HCT116 (cell line): ENCODE results near the gene SH3GL3. TPM values are rescaled to one million over a fixed set of nuclear protein-coding genes. Genes with fewer than 3 reads are reported as not detected.

Experiments
- ATAC-seq: fragments of 200-7000 bp; cut with Tn5 transposase; 2 replicates; pipeline ENCODE4 v1.9.1; 2020; ENCODE audit warnings: mild to moderate bottlenecking, moderate library complexity
- BruUV-seq: library from RNA; stranded (reverse); fragments of 400-500 nt; replicated peaks from 2 replicates; lab custom pipeline; 2021; lab: Mats Ljungman, UMichigan
- CTCF ChIA-PET: fragments of 300-600 bp; sonication (Branson Sonifier 250); formaldehyde crosslinking; loops from one replicate; lab custom pipeline; 2021; ENCODE audit warnings: antibody characterized with exemption; lab: Charles Lee
- POLR2A ChIA-PET: fragments of 300-600, 350-600 bp; sonication (Branson Sonifier 250); formaldehyde crosslinking; loops from one replicate; lab custom pipeline; 2021; ENCODE audit warnings: antibody characterized with exemption; lab: Charles Lee
- RAD21 ChIA-PET, 2 experiments: fragments of 300-600 bp; sonication (Branson Sonifier 250); formaldehyde crosslinking; loops; one replicate each; lab custom pipeline; 2023; ENCODE audit warnings: low total read pairs in 2 of 2; ENCODE audit not compliant: uncharacterized antibody in 2 of 2, unreplicated experiment in 2 of 2, low non-redundant PET in 1 of 2; lab: Charles Lee
- DNase-seq: peaks from one replicate; pipeline ENCODE4 v3.0.0-alpha.2; 2010; ENCODE audit warnings: low read depth, low spot score
- H2AFZ ChIP-seq: fragments of 200-600 bp; shearing (Covaris generic), sonication (generic); 2 replicates; pipeline ENCODE4 v1.6.1; 2017; ENCODE audit warnings: low read depth, mixed run types, mixed read lengths, antibody characterized with exemption, low read length; ENCODE audit not compliant: poor library complexity, severe bottlenecking
- H3K27ac ChIP-seq: 2 replicates; pipeline ENCODE4 v1.5.1; 2012; ENCODE audit warnings: low read depth, low read length
- H3K27me3 ChIP-seq: fragments of 200-600 bp; sonication (generic); 2 replicates; pipeline ENCODE4 v1.6.1; 2016; ENCODE audit warnings: mixed run types, low read length, mixed read lengths; ENCODE audit not compliant: insufficient read depth
- H3K36me3 ChIP-seq, 2 experiments: fragments of 200-500 bp in 1 of 2; fragments of 200-600 bp in 1 of 2; sonication (Bioruptor generic) in 1 of 2; sonication (generic) in 1 of 2; 2 replicates each; pipeline versions ENCODE4 v1.5.1 to v1.6.1; 2014 to 2016; ENCODE audit warnings: low read length in 2 of 2, inconsistent platforms in 1 of 2, mixed read lengths in 1 of 2, mixed run types in 1 of 2; ENCODE audit not compliant: insufficient read depth in 2 of 2, control insufficient read depth in 1 of 2
- H3K4me1 ChIP-seq, 2 experiments: fragments of 200-600 bp in 1 of 2; sonication (generic) in 1 of 2; 2 replicates each; pipeline versions ENCODE4 v1.5.1 to v1.6.1; 2012 to 2017; ENCODE audit warnings: low read length in 2 of 2, inconsistent platforms in 1 of 2, mild to moderate bottlenecking in 1 of 2, mixed read lengths in 1 of 2, mixed run types in 1 of 2, moderate library complexity in 1 of 2; ENCODE audit not compliant: insufficient read depth in 2 of 2, control insufficient read depth in 1 of 2
- H3K4me2 ChIP-seq: fragments of 200-600 bp; sonication (generic); 2 replicates; pipeline ENCODE4 v1.6.1; 2017; ENCODE audit warnings: mixed run types, low read length, mixed read lengths
- H3K4me3 ChIP-seq, 2 experiments: fragments of 200-600 bp in 1 of 2; sonication (generic) in 1 of 2; replicated peaks in 1 of 2; 2 replicates each; pipeline ENCODE4 v1.5.1; 2011 to 2016; ENCODE audit warnings: low read length in 2 of 2, control low read depth in 1 of 2, low read depth in 1 of 2, mild to moderate bottlenecking in 1 of 2, mixed read lengths in 1 of 2, mixed run types in 1 of 2
- H3K79me2 ChIP-seq: fragments of 200-600 bp; sonication (generic); 2 replicates; pipeline ENCODE4 v1.6.1; 2017; ENCODE audit warnings: mild to moderate bottlenecking, mixed run types, low read length, moderate library complexity, mixed read lengths; ENCODE audit not compliant: insufficient read depth
- H3K9ac ChIP-seq: fragments of 200-600 bp; sonication (generic); 2 replicates; pipeline ENCODE4 v1.6.1; 2016; ENCODE audit warnings: low read length, mixed read lengths
- H3K9me2 ChIP-seq: fragments of 200-600 bp; sonication (generic), shearing (Covaris generic); 2 replicates; pipeline ENCODE4 v1.6.1; 2017; ENCODE audit warnings: mixed run types, mild to moderate bottlenecking, moderate library complexity; ENCODE audit not compliant: insufficient read depth
- H3K9me3 ChIP-seq, 2 experiments: fragments of 200-500 bp in 1 of 2; fragments of 200-600 bp in 1 of 2; sonication (Bioruptor generic) in 1 of 2; sonication (generic) in 1 of 2; 2 replicates each; pipeline ENCODE4 v1.6.1; 2014 to 2017; ENCODE audit warnings: low read length in 2 of 2, mixed read lengths in 2 of 2, inconsistent platforms in 1 of 2, low read depth in 1 of 2, mild to moderate bottlenecking in 1 of 2, mixed run types in 1 of 2, moderate library complexity in 1 of 2; ENCODE audit not compliant: control insufficient read depth in 1 of 2, insufficient read depth in 1 of 2
- H4K20me1 ChIP-seq: fragments of 200-600 bp; sonication (generic), shearing (Covaris generic); 2 replicates; pipeline ENCODE4 v1.6.1; 2017; ENCODE audit warnings: mixed run types, mild to moderate bottlenecking, moderate library complexity; ENCODE audit not compliant: insufficient read depth
- CBX3 ChIP-seq: IDR thresholded peaks from 2 replicates; pipeline ENCODE4 v1.6.1; 2012; ENCODE audit warnings: low read depth
- CEBPB ChIP-seq: IDR thresholded peaks from 2 replicates; pipeline ENCODE4 v1.6.1; 2012; ENCODE audit warnings: low read depth
- EGR1 ChIP-seq: IDR thresholded peaks from 2 replicates; pipeline ENCODE4 v1.6.1; 2012; ENCODE audit warnings: low read depth
- ELF1 ChIP-seq: IDR thresholded peaks from 2 replicates; pipeline ENCODE4 v1.6.1; 2012; ENCODE audit warnings: low read depth, borderline replicate concordance
- FOSL1 ChIP-seq: IDR thresholded peaks from 2 replicates; pipeline ENCODE4 v1.6.1; 2012; ENCODE audit warnings: low read depth
- POLR2A ChIP-seq: IDR thresholded peaks from 2 replicates; pipeline ENCODE4 v1.7.0; 2011; ENCODE audit warnings: borderline replicate concordance; ENCODE audit not compliant: insufficient read depth, insufficient read length; ENCODE audit errors: extremely low read depth
- POLR2AphosphoS5 ChIP-seq: IDR thresholded peaks from 2 replicates; pipeline ENCODE4 v1.6.1; 2011; ENCODE audit warnings: mild to moderate bottlenecking, low read depth, low read length, moderate library complexity
- RAD21 ChIP-seq: IDR thresholded peaks from 2 replicates; pipeline ENCODE4 v1.6.1; 2012; ENCODE audit warnings: low read depth, mild to moderate bottlenecking
- SP1 ChIP-seq: IDR thresholded peaks from 2 replicates; pipeline ENCODE4 v1.6.1; 2012; ENCODE audit warnings: low read depth
- SRF ChIP-seq: IDR thresholded peaks from 2 replicates; pipeline ENCODE4 v1.6.1; 2012; ENCODE audit warnings: low read depth
- YY1 ChIP-seq: IDR thresholded peaks from 2 replicates; pipeline ENCODE4 v1.6.1; 2011; ENCODE audit warnings: low read length, low read depth, moderate library complexity, mild to moderate bottlenecking; ENCODE audit not compliant: insufficient replicate concordance; ENCODE audit errors: extremely low read depth
- ZFX ChIP-seq: fragments of 450-650 bp; IDR thresholded peaks from 2 replicates; pipeline ENCODE4 v1.6.1; 2017
- ZNF274 ChIP-seq: fragments of 200-500 bp; sonication (Bioruptor generic); IDR thresholded peaks from 2 replicates; pipeline ENCODE4 v1.6.1; 2014; ENCODE audit warnings: mild to moderate bottlenecking, low read depth, low read length, inconsistent platforms
- intact Hi-C: fragments of 100-400 bp; cut with micrococcal nuclease; formaldehyde crosslinking; loops from 2 replicates; pipeline ENCODE4 v1.10.0; 2022
- total RNA-seq: library from RNA; stranded (reverse); gene quantifications from one replicate; pipeline ENCODE4 v1.2.1, GENCODE V29; 2021; ENCODE audit not compliant: unreplicated experiment
- TF ChIP-seq, protein P1 (sequence below), 3 experiments: fragments of 200-600 bp in 1 of 3; sonication (generic) in 1 of 3; IDR thresholded peaks in 2 of 3; conservative IDR thresholded peaks in 1 of 3; 2 replicates each; pipeline ENCODE4 v1.5.1; 2012 to 2017; ENCODE audit warnings: low read depth in 2 of 3, low read length in 2 of 3, antibody characterized with exemption in 1 of 3, borderline replicate concordance in 1 of 3, control low read depth in 1 of 3, mild to moderate bottlenecking in 1 of 3, mixed read lengths in 1 of 3, mixed run types in 1 of 3, moderate library complexity in 1 of 3; ENCODE audit not compliant: insufficient read depth in 1 of 3

SH3GL3 gene
- total RNA-seq, 1 experiment from 2014 or later: 1.3 TPM

DNA sequence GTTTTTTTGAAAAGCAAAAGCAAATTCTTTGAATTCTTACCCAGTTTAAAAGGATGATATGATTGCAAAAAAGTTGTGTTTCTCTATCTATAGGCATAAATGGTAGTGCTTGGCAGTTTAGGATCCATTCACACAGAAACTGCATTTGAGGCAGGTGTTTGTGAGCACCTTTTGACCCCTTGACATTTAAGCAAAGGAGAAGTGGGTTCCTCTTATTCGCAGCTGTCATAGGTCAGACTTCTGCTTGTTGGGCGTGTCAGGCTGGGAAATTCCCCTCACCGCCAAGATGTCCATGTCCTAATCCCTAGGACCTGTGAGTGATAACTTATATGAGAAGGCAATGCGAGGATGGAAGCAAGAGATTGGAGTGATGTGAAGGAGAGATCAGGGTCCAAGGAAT, 67.4 kb downstream of the SH3GL3 start:
- no peak overlapping the region for H3K27ac ChIP-seq
- H3K4me3 ChIP-seq: no peak overlapping the region
- no peak overlapping the region for H3K4me2 ChIP-seq
- no peaks in the 10 kb centered on the region for H3K9me2 ChIP-seq
- ChIA-PET POLR2A (no interaction called here), RAD21 (no interaction called here), CTCF (no interaction called here)
- no peaks in the 10 kb centered on the region for H3K79me2 ChIP-seq
- no peak for ATAC-seq
- DNase-seq: no peak
- H3K27me3 ChIP-seq: no peaks in the 10 kb centered on the region
- H3K9me3 ChIP-seq: no peaks in the 10 kb centered on the region
- TF ChIP-seq RAD21: no peak
- TF ChIP-seq SRF: no peak
- no peak for TF ChIP-seq POLR2AphosphoS5
- TF ChIP-seq YY1: no peak
- no peak for TF ChIP-seq EGR1
- no peak for TF ChIP-seq CEBPB
- TF ChIP-seq CBX3: no peak
- no peaks in the 10 kb centered on the region for H4K20me1 ChIP-seq
- H3K4me1 ChIP-seq: peaks cover 0 to 3% of the 10 kb centered on the region in 2 experiments; a peak in 1 of 4 replicates
- H3K36me3 ChIP-seq: no peaks in the 10 kb centered on the region
- H3K9ac ChIP-seq: no peak overlapping the region
- BruUV-seq: no TSS peak
- intact Hi-C loops: no loop called here
- H2AFZ ChIP-seq: no peak overlapping the region

DNA sequence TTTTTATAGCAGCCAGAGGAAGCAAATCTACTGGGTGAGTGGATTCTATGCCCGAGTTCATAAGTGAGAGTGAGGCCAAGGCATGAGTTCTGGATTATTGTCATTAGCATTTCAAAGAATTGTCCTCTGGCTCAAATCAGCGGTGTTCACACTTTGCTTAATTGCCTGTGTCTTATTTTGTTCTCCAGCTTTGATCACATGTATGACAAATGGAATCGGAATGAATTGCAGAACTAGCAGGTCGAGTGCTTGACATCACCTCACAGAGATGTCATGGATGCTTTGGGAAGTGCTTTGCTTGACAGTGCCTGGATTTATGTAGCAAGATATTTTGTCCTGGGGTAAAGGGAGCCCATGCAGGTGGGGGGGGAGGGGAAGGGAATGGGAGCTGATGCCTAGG, 68.0 kb downstream of the SH3GL3 start:
- Histone ChIP-seq H3K36me3 (no peaks in the 10 kb centered on the region), H3K9ac (no peak overlapping the region), H4K20me1 (no peaks in the 10 kb centered on the region), H3K27me3 (no peaks in the 10 kb centered on the region), H3K9me3 (no peaks in the 10 kb centered on the region), H3K4me3 (no peak overlapping the region), H2AFZ (no peak overlapping the region), H3K9me2 (no peaks in the 10 kb centered on the region), H3K27ac (no peak overlapping the region), H3K4me1 (peaks cover 0 to 3% of the 10 kb centered on the region in 2 experiments; a peak in 1 of 4 replicates), H3K4me2 (no peak overlapping the region), H3K79me2 (no peaks in the 10 kb centered on the region)
- ATAC-seq (no peak), DNase-seq (no peak)
- ChIA-PET POLR2A (no interaction called here), CTCF (no interaction called here), RAD21 (no interaction called here)
- BruUV-seq: no TSS peak
- TF ChIP-seq SP1 (no peak), POLR2A (no peak), FOSL1 (no peak), ZNF274 (no peak), SRF (no peak), ZFX (no peak), CEBPB (no peak), ELF1 (no peak)
- TF ChIP-seq, protein P1, sequence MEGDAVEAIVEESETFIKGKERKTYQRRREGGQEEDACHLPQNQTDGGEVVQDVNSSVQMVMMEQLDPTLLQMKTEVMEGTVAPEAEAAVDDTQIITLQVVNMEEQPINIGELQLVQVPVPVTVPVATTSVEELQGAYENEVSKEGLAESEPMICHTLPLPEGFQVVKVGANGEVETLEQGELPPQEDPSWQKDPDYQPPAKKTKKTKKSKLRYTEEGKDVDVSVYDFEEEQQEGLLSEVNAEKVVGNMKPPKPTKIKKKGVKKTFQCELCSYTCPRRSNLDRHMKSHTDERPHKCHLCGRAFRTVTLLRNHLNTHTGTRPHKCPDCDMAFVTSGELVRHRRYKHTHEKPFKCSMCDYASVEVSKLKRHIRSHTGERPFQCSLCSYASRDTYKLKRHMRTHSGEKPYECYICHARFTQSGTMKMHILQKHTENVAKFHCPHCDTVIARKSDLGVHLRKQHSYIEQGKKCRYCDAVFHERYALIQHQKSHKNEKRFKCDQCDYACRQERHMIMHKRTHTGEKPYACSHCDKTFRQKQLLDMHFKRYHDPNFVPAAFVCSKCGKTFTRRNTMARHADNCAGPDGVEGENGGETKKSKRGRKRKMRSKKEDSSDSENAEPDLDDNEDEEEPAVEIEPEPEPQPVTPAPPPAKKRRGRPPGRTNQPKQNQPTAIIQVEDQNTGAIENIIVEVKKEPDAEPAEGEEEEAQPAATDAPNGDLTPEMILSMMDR (IDR thresholded peaks at IDR 0.05 in 2 of 3, conservative IDR thresholded peaks at IDR 0.05 in 1 of 3; ENCODE audit: borderline replicate concordance in 1 of 3, insufficient read depth in 1 of 3, low read depth in 2 of 3, low read length in 2 of 3): no peak
- intact Hi-C loops: no loop called here
